Fibroblast of pulmonary artery (primary cell): ENCODE measurements around the gene PFKL.

Experiments used
- DNase-seq: peaks from one replicate; pipeline ENCODE4 v3.0.0-alpha.2; 2010; ENCODE audit warnings: low read depth
- H3K4me3 ChIP-seq: replicated peaks from 2 replicates; pipeline ENCODE4 v1.5.1; 2011; ENCODE audit warnings: low read depth, mild to moderate bottlenecking, control low read depth, low read length, moderate library complexity
- TF ChIP-seq, protein P1 (sequence below): IDR thresholded peaks from 2 replicates; pipeline ENCODE4 v1.5.1; 2011; ENCODE audit warnings: mild to moderate bottlenecking, control low read depth, low read length, inconsistent platforms; ENCODE audit errors: missing control alignments

PFKL gene

DNA sequence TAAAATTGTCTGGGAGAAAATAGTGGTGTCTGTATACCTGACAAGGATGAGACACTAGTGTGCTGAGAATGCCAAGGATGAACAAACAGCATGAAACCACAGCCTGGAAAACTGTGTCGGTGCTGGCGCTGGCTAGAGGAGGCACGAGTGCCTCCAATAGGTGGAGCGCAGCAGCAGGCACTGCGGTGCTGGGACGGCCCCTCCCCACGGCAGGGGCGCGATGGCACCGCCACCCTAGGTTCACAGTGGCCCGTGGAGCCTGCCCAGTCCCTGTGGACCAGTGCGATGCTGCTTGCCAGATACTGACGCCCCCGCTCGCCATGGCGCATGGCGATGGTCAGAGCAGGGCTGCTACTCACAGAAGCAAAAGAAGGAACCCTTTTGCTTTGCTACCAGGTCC is 32.5 kb downstream of the PFKL start:
- TF ChIP-seq, protein P1, sequence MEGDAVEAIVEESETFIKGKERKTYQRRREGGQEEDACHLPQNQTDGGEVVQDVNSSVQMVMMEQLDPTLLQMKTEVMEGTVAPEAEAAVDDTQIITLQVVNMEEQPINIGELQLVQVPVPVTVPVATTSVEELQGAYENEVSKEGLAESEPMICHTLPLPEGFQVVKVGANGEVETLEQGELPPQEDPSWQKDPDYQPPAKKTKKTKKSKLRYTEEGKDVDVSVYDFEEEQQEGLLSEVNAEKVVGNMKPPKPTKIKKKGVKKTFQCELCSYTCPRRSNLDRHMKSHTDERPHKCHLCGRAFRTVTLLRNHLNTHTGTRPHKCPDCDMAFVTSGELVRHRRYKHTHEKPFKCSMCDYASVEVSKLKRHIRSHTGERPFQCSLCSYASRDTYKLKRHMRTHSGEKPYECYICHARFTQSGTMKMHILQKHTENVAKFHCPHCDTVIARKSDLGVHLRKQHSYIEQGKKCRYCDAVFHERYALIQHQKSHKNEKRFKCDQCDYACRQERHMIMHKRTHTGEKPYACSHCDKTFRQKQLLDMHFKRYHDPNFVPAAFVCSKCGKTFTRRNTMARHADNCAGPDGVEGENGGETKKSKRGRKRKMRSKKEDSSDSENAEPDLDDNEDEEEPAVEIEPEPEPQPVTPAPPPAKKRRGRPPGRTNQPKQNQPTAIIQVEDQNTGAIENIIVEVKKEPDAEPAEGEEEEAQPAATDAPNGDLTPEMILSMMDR: no peak
- no peak for DNase-seq
- H3K4me3 ChIP-seq: no peak overlapping the region

GRCh38 chr21:44332965-44333364 is 33.1 kb downstream of the PFKL start:
- DNase-seq: no peak
- TF ChIP-seq, protein P1: no peak
- H3K4me3 ChIP-seq: no peak overlapping the region

DNA sequence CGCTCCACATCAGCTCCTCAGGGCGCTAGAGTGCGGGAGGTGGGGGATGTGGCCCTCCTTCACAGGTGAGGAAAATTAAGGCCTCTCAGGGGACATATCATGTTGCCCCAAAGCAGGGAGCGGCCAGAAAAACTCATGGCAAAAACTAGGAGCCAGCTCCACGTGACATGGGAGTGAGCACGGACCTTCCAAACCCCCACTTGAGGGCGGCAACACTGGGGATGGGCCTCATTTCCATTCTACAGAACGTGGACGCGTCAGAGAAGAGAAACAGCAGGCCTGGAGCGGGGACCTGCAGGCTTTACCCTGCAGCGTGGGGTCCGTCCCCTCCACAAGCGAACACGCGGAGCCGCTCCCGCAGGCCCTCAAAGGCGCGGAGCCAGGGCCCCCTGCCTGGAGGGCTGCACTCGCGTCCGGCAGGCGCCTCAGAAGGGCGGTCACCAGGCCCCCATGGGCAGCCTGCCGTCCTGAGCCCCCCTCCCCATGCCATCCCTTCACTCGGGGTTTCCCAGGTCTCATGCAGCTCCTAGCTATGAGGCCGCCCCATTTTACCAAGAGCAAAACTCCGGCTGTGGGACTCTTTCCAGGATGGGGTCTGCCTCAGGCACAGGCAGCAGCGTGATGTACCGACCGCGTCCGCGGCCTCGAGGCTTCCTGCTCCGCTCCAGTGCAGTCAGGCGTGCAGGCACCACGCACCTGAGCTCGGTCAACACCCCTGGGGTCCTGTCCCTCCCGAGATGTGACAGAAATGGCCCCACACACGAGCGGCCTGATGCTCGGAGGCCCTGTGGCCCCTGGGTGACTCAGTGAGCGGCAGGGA is 33.9 kb downstream of the PFKL start:
- TF ChIP-seq, protein P1: no peak
- no peak overlapping the region for H3K4me3 ChIP-seq
- DNase-seq: no peak

DNA sequence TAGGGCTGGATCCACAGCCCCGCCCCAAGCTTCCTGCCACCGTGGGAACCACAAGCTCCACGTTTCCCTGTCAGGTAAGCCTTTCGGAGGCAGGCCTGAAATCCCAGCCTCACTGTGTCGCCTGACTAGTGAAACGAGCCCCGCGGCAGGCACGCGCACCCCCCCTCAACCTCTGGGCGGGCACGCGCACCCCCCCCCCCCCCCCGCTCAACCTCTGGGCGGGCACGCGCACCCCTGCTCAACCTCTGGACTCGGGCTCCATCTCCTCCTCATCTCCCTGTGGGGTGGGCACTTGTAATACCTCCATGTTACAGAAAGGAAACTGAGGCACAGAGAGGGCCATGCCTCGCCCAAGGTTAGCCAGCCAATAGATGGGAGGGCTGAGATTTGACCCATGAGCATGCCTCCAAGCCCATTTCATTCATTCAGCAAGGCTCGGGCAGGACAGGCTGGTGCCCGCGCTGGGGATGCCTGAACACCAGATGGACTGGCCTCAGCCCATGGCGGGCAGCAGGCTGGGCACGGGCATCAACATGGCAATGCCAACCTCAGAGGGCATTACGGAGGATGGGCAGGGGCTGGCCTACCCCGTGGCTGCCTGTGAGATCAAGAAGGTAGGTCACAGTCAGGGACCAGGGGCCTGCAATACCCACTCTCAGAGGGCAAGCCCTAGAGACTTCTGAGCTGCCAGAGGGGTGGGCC is 34.6 kb downstream of the PFKL start:
- TF ChIP-seq, protein P1: no peak
- no peak overlapping the region for H3K4me3 ChIP-seq
- no peak for DNase-seq

- no peak overlapping the region for H3K4me3 ChIP-seq
- TF ChIP-seq, protein P1: no peak
- DNase-seq: no peak
Measured at GRCh38 chr21:44335266-44336059, 35.6 kb downstream of the PFKL start.

DNA sequence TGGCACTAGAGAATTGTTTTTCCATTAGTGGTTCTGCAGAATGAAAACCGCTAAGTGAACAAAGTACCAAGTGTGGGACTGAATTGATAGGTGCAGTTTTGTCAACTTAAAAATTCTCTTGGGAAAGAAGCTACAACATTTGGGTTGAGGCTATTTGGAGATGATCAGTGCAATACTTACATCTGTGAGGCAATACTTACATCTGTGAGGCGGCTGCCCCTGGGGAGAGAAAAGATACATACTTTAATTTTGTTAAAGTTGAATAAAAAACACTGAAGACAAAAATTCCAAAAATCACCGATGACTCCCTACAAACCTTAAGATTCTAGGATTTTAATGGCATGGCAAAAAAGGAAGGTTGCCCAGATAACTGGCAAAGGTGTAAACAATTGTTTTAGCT is 37.6 kb downstream of the PFKL start:
- no peak overlapping the region for H3K4me3 ChIP-seq
- TF ChIP-seq, protein P1: no peak
- no peak for DNase-seq
